ENCODE measurements around the gene LRRC75B.

The LRRC75B gene

GRCh38 chr22:24587251-24587650 lies 5.6 kb downstream of the LRRC75B start:
- FAIRE-seq (no peak), DNase-seq (ENCODE audit: low spot score) (no peak)

- FAIRE-seq, result no peak
- DNase-seq (ENCODE audit: low spot score), result no peak
Observed at GRCh38 chr22:24585927-24586546, 6.8 kb downstream of the LRRC75B start.

- DNase-seq (ENCODE audit: low spot score) (no peak), FAIRE-seq (no peak)
Observed at GRCh38 chr22:24585461-24585860, 7.4 kb downstream of the LRRC75B start.

GRCh38 chr22:24584871-24585411 lies 7.9 kb downstream of the LRRC75B start:
- FAIRE-seq (no peak), DNase-seq (ENCODE audit: low spot score) (no peak)

GRCh38 chr22:24584166-24584790 lies 8.6 kb downstream of the LRRC75B start:
- DNase-seq (ENCODE audit: low spot score) (no peak), FAIRE-seq (no peak)

GRCh38 chr22:24583221-24584165 lies 9.4 kb downstream of the LRRC75B start:
- FAIRE-seq (peak; percentile 86), DNase-seq (ENCODE audit: low spot score) (peak; percentile 76)

- no peak for FAIRE-seq
- no peak for DNase-seq (ENCODE audit: low spot score)
Observed at GRCh38 chr22:24582056-24582814, 10.6 kb downstream of the LRRC75B start.

- DNase-seq (ENCODE audit: low spot score) (peak; percentile 9), FAIRE-seq (peak; percentile 42)
Observed at GRCh38 chr22:24580276-24580675, 12.6 kb downstream of the LRRC75B start.

GRCh38 chr22:24579258-24579601 lies 13.6 kb downstream of the LRRC75B start:
- no peak for FAIRE-seq
- DNase-seq (ENCODE audit: low spot score), result no peak

- DNase-seq (ENCODE audit: low spot score) (no peak), FAIRE-seq (no peak)
Observed at GRCh38 chr22:24578355-24579257, 14.3 kb downstream of the LRRC75B start.

GRCh38 chr22:24576778-24577177 lies 16.1 kb downstream of the LRRC75B start:
- DNase-seq (ENCODE audit: low spot score) (no peak), FAIRE-seq (no peak)

- DNase-seq (ENCODE audit: low spot score), result no peak
- no peak for FAIRE-seq
Observed at GRCh38 chr22:24571266-24571665, 21.6 kb downstream of the LRRC75B start.

- no peak for DNase-seq (ENCODE audit: low spot score)
- FAIRE-seq, result no peak
Observed at GRCh38 chr22:24567668-24568067, 25.2 kb downstream of the LRRC75B start.

GRCh38 chr22:24566899-24567511 lies 25.9 kb downstream of the LRRC75B start:
- FAIRE-seq (no peak), DNase-seq (ENCODE audit: low spot score) (no peak)

- DNase-seq (ENCODE audit: low spot score), result no peak
- no peak for FAIRE-seq
Observed at GRCh38 chr22:24565077-24565476, 27.8 kb downstream of the LRRC75B start.

- DNase-seq (ENCODE audit: low spot score), result no peak
- no peak for FAIRE-seq
Observed at GRCh38 chr22:24564376-24565058, 28.4 kb downstream of the LRRC75B start.

GRCh38 chr22:24563246-24563645 lies 29.6 kb downstream of the LRRC75B start:
- FAIRE-seq (no peak), DNase-seq (ENCODE audit: low spot score) (no peak)

- DNase-seq (ENCODE audit: low spot score) (no peak), FAIRE-seq (no peak)
Observed at GRCh38 chr22:24559471-24559870, 33.4 kb downstream of the LRRC75B start.

Data from RCC 7860 (cell line).